GM21717 (cell line): ENCODE measurements around the gene SYPL2.
A peak's percentile ranks its signal among the peaks of the same experiment; 100 is the strongest.

ENCODE experiments used
- ATAC-seq: cut with Tn5 transposase; IDR thresholded peaks from one replicate; pipeline ENCODE4 v1.9.1; 2021; ENCODE audit warnings: mild to moderate bottlenecking, moderate library complexity; ENCODE audit not compliant: unreplicated experiment

The SYPL2 gene

DNA sequence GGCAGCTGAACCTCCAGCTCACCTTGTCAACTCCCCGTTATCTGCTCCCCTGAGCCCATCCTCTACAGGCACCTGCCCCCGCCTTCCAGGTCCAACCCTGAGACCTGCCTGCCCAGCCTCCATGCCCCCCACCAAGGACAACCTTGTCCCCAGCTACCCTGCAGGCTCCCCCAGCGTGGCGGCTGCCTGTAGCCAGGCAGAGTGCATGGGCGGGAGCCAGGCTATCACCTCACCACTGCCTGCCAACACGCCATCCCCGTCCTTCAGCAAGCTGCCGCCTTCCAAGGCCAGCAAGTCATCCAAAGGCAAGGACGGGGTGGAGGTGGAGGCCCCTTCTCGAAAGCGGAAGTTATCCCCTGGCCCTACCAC, 24.6 kb downstream of the SYPL2 start:
- ATAC-seq, result no peak

DNA sequence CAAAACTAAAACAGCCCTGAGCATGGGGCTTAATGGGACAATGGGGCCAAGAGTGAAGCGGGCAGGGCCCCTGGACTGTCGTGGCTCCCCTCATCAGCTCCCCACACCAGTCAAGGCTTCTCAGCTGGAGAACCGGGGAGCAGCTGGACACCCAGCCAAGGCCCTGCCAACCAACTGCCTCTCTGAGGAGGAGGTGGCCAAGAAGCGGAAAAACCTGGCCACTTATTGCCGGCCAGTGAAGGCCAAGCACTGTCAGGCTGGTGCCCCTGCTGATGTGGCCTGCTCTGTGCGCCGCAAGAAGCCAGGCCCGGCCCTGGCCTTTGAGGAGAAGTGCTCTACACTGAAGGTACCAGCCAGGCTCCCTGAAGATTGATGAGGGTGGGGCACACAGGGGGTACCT, 25.0 kb downstream of the SYPL2 start:
- ATAC-seq, result no peak

DNA sequence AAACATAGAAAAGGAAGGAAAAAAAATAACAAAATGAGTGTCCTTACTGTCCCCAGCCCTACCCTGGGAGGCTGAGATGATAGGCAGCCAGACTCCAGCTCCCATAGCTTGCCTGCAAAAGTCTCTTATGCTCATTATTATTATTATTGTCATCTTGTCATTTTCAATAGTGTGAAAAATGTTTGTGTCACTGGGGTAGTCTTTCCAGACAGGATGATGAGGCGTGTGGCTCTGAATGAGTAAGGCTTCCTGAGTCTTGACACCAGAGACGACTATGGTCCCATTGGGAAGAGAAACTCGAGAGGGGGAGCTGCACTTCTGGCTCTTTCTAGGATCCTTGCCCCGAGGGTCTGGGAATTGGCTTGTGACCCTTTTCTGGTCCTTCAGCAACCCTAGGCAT, 26.4 kb downstream of the SYPL2 start:
- ATAC-seq, result no peak

DNA sequence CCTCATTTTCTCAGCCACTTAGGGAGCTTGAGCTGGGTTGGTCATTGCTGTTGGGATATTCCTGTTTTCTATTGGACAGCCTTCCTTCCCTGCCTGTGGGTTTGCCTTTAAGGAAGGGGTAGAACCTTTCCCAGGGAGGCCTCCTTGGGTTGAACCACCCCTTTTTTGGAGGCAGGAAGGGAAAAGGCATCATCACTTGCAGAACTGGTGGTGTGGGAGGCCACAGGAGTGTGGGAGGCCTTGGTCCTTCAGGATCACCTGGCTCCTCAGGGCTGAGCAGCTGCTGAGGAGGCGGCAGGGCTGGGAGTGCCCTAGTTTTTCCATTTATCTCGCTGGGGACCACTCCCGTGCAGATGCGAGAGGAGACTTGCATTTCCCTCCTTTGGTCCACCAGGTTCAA, 26.9 kb downstream of the SYPL2 start:
- ATAC-seq, result no peak

DNA sequence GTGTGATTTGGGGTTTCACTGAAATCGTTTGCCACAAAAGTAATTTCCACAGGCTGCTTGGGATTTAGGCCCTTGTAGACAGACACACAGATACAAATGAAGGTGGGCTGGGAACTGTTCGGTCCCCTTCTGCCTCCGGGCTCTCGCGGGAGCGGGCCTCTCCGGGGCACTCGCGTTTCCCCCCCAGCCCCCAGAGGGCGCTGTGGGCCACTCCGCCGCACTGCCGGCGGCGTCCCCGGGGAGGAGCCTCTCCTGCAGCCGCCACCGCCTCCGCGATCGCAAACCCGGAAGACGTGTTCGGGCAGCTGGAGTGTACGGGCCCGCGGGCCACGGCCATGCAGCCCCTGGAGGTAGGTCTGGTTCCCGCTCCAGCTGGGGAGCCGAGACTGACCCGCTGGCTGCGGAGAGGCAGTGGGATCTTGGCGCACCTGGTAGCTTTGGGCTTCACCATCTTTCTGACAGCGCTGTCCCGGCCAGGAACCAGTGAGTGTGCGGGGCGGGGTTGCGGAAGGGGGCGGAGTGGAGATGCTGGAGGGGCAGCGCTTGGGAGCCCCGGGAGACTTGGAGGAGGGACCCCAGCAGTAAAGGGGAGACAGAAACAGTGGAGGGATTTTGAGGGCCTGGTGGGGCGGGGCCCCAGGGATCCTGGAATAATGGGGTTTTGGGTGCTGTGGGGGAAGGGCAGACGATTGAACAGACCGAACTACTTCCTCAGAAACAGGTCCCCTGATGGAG, 27.6 kb downstream of the SYPL2 start, which contains the start of gene CYB561D1:
CYB561D1 (plus strand) TSS at position 290 of the 735 bp plus-strand sequence; CDS start at position 336, 46 bp downstream.
- ATAC-seq, result peak; percentile 82

DNA sequence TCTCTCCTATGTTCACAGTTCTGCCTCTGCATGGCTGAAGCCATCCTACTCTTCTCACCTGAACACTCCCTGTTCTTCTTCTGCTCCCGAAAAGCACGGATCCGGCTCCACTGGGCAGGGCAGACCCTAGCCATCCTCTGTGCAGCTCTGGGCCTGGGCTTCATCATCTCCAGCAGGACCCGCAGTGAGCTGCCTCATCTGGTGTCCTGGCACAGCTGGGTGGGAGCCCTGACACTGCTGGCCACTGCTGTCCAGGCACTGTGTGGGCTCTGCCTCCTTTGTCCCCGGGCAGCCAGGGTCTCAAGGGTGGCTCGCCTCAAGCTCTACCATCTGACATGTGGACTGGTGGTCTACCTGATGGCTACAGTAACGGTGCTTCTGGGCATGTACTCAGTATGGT, 29.4 kb downstream of the SYPL2 start:
- ATAC-seq, result no peak

DNA sequence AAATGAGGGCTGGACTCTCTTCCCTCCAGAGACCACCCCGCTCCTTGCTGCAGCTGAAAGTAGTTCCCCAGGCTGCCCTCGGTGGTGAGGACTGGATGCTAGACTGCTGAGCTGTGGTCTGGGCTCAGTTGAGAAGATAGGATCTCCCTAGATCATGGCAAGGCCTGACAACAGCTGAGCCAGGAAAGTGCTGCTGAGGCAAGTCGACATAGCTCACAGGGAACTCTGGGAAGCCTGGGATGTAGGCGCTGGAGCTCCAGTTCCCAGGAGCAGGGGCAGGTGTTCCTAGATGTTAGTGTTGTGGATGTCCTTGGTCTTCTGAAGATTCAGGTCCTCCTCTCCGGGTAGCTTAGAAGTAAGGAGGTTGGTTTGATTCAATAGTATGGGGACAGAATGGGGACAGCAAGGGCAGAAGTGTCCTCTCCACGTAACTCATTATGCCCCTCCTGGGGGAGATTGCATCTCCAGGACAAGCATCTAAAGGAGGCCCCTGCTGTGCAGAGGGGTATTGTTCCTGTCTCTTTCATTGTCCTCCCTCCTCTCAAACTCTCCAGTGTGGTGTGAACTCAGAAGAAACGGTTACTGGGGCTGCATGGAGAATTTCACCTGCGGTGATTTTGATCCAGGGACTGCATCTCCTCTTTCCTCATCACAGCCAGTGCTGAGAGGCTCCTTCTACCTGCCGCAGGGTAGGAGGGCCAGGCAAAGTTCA, 31.3 kb downstream of the SYPL2 start:
- ATAC-seq, result no peak

DNA sequence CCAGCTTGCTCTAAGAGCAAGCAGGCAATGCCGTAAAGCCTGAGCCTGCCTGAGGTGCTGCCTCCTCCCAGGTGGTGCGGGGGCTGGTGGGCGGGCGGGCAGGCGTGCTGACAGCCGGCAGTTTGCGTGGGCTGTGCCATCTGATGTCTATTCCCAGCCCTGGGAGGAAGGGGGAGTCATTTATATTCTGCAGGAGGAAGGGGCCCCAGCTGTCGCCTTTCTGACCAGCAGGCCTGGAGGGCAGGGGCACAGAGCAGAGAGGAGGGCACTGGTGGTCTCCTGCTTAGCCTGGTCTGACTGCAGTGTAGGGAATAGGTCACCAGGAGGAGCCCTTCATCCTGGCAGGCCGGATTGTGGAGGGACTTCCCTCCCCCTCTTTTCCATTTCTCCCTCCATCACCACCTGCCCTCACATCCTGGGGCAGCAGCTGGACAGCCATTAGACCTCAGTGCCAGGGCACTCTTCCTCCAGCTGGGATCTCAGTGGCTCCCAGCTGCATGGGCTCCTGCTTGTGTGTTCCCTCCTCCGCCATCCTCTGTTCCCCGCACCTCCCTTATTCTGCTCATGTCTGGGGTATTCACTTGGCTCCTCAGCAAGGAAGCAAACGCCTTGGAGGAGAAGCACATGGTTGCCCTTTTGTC, 31.9 kb downstream of the SYPL2 start:
- ATAC-seq, result no peak

DNA sequence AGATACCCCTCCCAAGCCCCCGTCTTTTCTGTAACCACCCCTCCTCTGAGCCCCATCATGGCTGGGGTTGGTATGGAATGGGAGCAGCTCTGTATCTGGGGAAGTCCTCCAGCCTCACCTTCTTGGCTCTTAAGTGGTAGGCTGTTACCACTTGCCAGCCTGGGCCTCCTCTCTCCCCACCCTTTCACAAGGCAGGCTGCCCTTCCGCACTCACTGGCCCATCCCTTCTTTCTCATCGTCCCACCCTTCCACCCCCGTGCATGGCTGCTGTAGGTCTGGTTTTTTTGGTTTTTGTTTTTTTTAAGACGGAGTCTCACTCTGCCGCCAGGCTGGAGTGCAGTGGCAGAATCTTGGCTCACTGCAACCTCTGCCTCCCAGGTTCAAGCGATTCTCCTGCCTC, 32.7 kb downstream of the SYPL2 start:
- ATAC-seq, result no peak

DNA sequence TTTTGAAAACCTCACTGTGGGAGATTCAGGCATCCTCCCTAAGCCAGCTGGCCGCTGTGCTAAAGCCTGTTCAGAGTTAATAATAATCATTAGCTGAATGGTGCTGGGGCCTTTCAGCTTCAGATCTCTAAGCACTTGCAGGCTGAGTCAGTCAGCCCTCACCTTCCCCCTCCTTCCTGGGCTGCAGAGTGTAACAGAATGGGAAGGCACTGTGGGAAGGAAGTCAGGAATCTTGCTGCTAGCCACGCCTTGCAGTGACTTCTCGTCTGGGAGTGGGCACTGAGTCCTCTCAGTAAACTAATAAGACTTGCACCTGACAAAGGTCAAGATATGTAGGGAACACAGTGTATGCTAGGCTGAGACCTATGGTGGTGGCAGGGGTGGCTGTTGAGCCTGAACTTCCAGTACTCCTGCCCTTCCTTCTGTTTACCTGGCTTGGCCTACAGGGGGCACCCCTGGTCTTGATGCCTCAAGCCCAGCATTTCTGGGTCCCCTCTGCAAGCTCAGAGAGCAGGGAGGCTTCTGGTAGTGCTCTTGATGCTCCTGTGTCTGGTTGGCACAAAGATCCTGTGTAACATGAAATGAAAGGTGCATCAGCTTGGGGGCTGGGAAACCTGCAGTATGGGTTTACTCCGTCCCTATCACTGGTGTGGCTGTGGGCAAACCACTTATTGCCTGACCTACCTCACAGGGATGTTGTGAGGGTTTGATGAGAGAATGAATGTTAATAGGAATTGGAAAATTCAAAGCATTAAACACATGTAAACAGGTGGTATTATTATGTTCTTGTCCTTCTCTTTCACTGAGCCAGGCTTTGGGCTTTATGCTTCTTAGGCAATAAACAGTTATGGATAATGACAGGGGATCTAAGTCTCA, 33.6 kb downstream of the SYPL2 start:
- no peak for ATAC-seq

DNA sequence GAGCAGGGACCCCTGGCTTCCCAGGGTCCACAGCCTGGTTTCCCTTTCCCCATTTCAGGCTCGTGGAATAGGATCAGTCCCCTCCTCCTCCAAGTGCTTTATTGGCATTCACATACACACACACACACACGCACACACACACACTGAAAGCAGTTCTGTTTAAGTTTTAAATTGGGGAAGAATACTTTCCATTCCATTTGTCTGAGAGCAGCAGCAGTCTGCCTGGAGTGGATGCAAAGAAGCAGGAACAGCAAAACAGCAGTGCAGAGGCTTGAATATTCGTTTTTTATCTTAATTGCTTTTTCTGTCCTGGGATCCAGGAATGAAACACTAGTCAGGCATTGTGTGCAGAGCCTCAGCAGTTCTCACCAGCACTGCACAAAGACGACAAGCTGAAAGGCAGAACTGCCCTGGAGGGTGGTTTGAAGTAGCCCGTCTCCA, 34.6 kb downstream of the SYPL2 start:
- no peak for ATAC-seq

DNA sequence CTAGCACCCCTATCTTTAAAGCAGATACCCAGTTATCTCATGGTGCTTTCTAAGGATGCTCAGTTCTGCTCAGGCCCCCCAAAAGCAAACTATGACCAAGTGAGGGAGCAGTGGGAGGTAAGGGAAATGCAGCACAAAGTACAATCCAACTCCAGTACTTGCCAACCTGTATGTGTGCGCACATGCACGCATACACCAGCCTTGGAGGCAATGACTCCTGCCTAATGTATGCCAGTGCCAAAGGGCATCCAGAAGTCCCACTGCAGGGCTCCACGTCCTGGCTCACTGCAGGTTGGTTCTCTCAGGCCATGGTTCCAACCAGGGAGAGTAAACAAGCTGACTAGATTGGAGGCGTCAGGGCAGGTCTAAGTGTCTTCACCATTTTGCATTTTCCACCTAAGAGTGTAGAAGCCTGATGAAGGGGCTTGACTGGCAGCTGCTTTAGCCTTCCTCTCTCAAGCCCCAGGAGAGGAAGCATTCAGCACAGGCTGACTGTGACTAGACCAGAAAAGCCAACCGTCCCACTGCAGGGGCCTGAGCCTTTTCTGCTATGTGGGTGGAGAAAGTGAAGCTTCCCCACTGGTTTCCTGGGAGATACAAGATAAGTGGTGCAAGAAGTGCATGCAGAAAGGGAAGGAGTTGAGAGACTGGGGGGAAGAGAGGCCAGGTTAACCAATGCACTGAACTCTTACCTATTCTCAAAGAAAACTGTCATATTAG, 35.5 kb downstream of the SYPL2 start:
- ATAC-seq, result no peak

DNA sequence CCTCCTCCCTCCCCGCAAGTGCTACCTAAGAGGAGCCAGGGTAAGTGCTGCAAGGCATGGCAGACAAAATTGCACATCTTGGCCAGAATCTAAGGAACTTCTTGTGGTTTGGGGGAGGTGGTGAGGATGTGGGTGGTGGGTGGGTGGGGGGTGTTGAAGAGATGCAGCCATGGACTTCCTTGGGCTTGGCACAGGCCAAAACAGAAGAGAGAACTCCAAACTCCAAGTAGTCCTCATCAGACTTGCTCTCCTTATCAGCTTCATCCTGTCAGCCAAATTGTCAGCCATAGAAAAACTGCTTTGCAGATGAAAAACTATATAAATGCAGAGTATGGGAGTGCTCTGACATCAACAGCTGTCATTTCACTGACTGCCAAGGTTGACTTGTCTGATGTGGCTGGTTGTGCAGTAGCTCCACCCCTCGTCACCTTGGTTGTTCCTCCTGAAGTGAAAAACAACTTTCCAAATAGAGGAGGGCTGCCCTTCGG, 36.1 kb downstream of the SYPL2 start:
- ATAC-seq, result no peak

DNA sequence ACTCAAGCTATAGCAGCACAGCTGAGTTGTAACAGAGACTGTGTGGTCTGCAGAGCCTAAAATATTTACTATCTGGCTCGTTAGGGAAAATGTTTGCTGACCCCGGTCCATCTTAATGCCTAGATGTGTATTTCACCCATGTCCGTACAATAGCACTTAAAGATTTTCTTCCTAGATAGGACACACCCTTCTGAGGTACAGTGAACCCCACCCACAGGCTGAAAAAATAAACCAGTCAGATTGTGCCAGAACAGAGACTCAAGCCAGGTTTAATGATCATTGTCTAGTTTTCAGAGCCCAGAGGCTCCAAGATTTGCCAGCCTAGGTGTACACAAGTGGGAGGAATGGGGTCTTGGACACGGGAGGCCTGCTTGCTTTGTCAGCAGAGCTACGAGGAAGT, 37.6 kb downstream of the SYPL2 start:
- no peak for ATAC-seq

DNA sequence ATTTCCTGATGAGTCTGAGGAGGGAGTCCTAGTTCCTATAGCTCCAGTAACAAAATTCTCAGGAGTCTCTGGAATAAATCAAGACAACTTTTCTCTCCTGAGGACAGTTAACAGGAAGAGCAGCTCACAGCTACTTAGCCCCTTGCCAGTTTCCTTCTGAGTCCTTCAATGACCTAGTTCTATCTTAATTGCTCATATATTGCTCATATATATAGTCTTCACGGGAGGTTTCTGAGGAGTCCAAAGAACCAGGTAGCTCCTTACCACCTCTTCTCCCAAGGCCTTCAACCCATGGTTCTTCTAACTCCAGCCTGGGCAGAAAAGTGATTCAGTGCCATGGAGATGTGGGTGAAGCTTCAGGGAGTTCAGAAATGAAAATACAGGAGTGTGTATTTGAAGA, 38.6 kb downstream of the SYPL2 start:
- no peak for ATAC-seq

DNA sequence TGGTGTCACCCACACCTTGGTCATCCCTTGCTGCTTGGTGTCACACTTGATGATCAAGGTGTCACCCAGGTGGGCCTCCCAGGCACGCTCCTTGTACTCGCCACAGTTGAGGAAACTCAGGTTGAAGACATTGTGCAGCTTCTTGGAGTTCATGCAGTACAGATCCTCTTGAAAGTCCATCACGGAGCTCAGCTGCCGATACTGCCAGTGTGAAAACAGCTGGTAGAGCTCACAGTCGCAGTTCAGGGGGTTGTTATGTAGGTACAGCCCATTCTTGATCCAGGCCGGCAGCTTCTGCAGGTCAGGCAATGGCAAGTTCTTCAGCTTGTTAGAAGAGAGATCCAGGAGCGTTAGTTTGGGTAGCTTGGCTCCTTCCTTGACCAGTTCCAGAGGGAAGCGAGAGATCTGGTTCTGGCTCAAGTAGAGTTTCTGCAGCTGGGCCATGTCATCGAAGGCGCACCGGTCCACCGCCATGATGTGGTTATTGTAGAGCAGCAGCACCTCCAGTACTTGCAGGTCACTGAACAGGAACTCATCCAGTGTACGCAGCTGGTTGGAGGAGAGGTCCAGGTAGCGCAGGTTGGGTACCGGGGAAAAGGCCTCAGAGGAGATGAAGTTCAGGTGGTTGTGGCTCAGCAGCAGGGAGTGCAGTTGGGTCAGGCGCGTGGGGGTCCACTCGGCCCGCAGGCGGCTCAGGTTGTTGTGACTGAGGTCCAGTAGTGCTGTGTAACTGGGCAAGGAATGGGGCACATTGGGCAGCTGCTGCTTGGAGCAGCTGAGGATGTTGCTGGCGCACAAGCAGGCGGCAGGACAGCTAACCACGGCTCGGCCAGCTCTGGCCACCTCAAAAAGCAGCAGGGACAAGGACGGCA, 41.9 kb downstream of the SYPL2 start:
- no peak for ATAC-seq

DNA sequence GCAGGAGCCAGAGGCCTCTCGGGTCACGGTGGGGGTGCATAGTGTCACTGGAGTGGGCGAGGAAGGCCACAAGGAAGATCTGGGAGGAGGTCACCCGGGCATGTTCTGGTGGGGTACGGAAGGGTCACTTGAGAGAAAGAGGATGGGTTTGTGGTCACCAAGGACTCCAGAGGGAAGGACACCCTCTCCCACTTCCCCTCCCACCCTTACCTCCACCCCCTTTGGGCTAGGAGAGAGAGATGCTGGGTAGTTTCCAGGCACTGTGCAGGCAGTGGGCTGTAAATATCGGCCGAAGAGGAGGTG, 42.5 kb downstream of the SYPL2 start:
- ATAC-seq, result no peak

DNA sequence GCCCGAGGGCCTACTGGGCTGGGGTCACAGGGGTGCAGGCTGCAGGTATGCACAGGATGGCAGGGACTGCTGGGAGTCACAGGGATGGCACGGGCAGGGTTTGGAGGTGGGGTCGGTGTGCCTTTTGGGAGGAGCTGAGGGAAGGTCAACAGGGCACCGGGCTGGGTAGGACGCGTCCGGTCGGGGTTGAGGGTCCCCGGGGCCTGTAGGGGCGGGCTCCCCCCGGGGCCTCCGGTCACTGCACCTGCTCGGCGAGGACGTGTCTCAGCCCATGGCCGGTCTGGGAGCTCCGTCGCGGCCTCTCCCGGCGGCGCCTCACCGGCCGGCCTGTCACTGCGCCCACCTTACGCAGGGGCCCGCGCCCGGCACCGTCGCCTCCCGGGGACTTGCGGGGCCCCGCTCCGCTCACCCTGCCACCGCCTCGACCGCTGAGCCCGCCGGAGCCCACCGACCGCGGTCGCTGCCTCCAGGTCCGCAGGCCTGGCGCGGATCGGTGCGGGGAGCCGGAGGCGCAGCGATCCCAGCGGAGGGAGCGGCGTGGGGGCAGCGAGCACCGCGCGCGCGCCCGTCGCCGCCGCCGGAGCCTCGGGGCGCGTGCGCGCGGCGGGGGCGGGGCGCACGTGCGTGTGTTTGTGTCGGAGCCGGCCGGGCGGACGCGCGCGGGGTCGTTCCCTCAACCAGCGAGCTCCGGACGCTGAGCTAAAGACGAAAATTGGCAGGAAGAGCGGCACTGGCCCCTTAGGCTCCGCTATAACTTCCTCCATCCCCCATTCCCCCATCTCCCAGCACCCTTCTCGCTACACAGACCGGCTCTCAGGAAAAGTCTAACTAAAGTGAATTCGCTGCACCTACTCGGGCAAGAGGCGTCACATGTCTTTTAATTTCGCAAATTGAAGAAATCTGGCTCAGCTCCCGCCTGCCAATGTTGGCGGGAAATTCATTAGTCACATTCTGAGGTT, 43.1 kb downstream of the SYPL2 start, which contains the start of gene AMIGO1:
AMIGO1 (minus strand) TSS at position 552 of the 959 bp plus-strand sequence. CDS start 815 bp downstream, outside the sequence.
- no peak for ATAC-seq
